Measurements from ENCODE around the gene ADH7.

ADH7 gene

GRCh38 chr4:99404595-99405287 lies 30.4 kb downstream of the ADH7 start:
- no peak for TF ChIP-seq CTCF (IDR thresholded peaks at IDR 0.05; ENCODE audit: insufficient read depth, low read length, poor library complexity, severe bottlenecking)
- H3K36me3 ChIP-seq (ENCODE audit: control insufficient read depth, insufficient read depth, low read length), result no peaks in the 10 kb centered on the region
- no peak overlapping the region for H3K4me3 ChIP-seq (replicated peaks; ENCODE audit: low read depth, low read length)
- no peaks in the 10 kb centered on the region for H3K27me3 ChIP-seq (replicated peaks; ENCODE audit: control insufficient read depth, insufficient read depth, low read length)
- DNase-seq (ENCODE audit: extremely low read depth, insufficient read length), result peak; percentile 49

GRCh38 chr4:99403380-99404184 lies 31.6 kb downstream of the ADH7 start:
- DNase-seq (ENCODE audit: extremely low read depth, insufficient read length), result no peak
- TF ChIP-seq CTCF (IDR thresholded peaks at IDR 0.05; ENCODE audit: insufficient read depth, low read length, poor library complexity, severe bottlenecking), result no peak
- Histone ChIP-seq H3K27me3 (replicated peaks; ENCODE audit: control insufficient read depth, insufficient read depth, low read length) (no peaks in the 10 kb centered on the region), H3K4me3 (replicated peaks; ENCODE audit: low read depth, low read length) (no peak overlapping the region), H3K36me3 (ENCODE audit: control insufficient read depth, insufficient read depth, low read length) (no peaks in the 10 kb centered on the region)

- TF ChIP-seq CTCF (IDR thresholded peaks at IDR 0.05; ENCODE audit: insufficient read depth, low read length, poor library complexity, severe bottlenecking), result no peak
Observed at GRCh38 chr4:99402765-99403164, 32.4 kb downstream of the ADH7 start.

GRCh38 chr4:99400831-99401230 lies 34.3 kb downstream of the ADH7 start:
- TF ChIP-seq CTCF (IDR thresholded peaks at IDR 0.05; ENCODE audit: insufficient read depth, low read length, poor library complexity, severe bottlenecking), result no peak
- DNase-seq (ENCODE audit: extremely low read depth, insufficient read length), result no peak
- Histone ChIP-seq H3K36me3 (ENCODE audit: control insufficient read depth, insufficient read depth, low read length) (no peaks in the 10 kb centered on the region), H3K4me3 (replicated peaks; ENCODE audit: low read depth, low read length) (no peak overlapping the region), H3K27me3 (replicated peaks; ENCODE audit: control insufficient read depth, insufficient read depth, low read length) (no peaks in the 10 kb centered on the region)

More at GRCh38 chr4:99402765-99403164, 32.4 kb downstream of the ADH7 start:
- Histone ChIP-seq H3K4me3 (replicated peaks; ENCODE audit: low read depth, low read length) (no peak overlapping the region), H3K27me3 (replicated peaks; ENCODE audit: control insufficient read depth, insufficient read depth, low read length) (no peaks in the 10 kb centered on the region), H3K36me3 (ENCODE audit: control insufficient read depth, insufficient read depth, low read length) (no peaks in the 10 kb centered on the region)
- DNase-seq (ENCODE audit: extremely low read depth, insufficient read length), result no peak

GRCh38 chr4:99399017-99399416 lies 36.1 kb downstream of the ADH7 start:
- Histone ChIP-seq H3K36me3 (ENCODE audit: control insufficient read depth, insufficient read depth, low read length) (no peaks in the 10 kb centered on the region), H3K4me3 (replicated peaks; ENCODE audit: low read depth, low read length) (no peak overlapping the region), H3K27me3 (replicated peaks; ENCODE audit: control insufficient read depth, insufficient read depth, low read length) (no peaks in the 10 kb centered on the region)
- no peak for TF ChIP-seq CTCF (IDR thresholded peaks at IDR 0.05; ENCODE audit: insufficient read depth, low read length, poor library complexity, severe bottlenecking)
- DNase-seq (ENCODE audit: extremely low read depth, insufficient read length), result no peak
